Panc1 (cell line): ENCODE results near the gene NPTXR. TPM values are rescaled to one million over a fixed set of nuclear protein-coding genes. Genes with fewer than 3 reads are reported as not detected.
"Not testable (repeated sequence)": the region's sequence is repeated elsewhere in the genome, so short reads cannot be mapped to it uniquely, and the experiment has no call there.

Experiments used
- ATAC-seq: fragments of 200-7000 bp; cut with Tn5 transposase; 2 replicates; pipeline ENCODE4 v1.9.1; 2020; ENCODE audit warnings: mild to moderate bottlenecking, moderate library complexity
- BruUV-seq: library from RNA; stranded (reverse); fragments of 400-500 nt; replicated peaks from 2 replicates; lab custom pipeline; 2021; lab: Mats Ljungman, UMichigan
- CTCF ChIA-PET: fragments of 300-600 bp; sonication (Branson Sonifier 250); formaldehyde crosslinking; loops from one replicate; lab custom pipeline; 2022; ENCODE audit warnings: antibody characterized with exemption; lab: Charles Lee
- POLR2A ChIA-PET: fragments of 300-600 bp; sonication (Branson Sonifier 250); formaldehyde crosslinking; loops from one replicate; lab custom pipeline; 2022; ENCODE audit warnings: antibody characterized with exemption; lab: Charles Lee
- DNase-seq: peaks from one replicate; pipeline ENCODE4 v3.0.0-alpha.2; 2010; ENCODE audit warnings: low read depth, low spot score
- H3K27ac ChIP-seq: 2 replicates; pipeline ENCODE4 v1.5.1; 2011; ENCODE audit warnings: mild to moderate bottlenecking, low read length, inconsistent platforms
- H3K27me3 ChIP-seq: fragments of 200-500 bp; sonication (Bioruptor generic); 2 replicates; pipeline ENCODE4 v1.6.0; 2014; ENCODE audit warnings: low read length, inconsistent platforms; ENCODE audit not compliant: control insufficient read depth, insufficient read depth
- H3K36me3 ChIP-seq: fragments of 200-500 bp; sonication (Bioruptor generic); 2 replicates; pipeline ENCODE4 v1.5.1; 2014; ENCODE audit warnings: inconsistent platforms, mild to moderate bottlenecking, low read length, moderate library complexity; ENCODE audit not compliant: control insufficient read depth, insufficient read depth
- H3K4me1 ChIP-seq: 2 replicates; pipeline ENCODE4 v1.5.1; 2011; ENCODE audit warnings: inconsistent platforms, mild to moderate bottlenecking, low read length, moderate library complexity; ENCODE audit not compliant: control insufficient read depth, insufficient read depth
- H3K4me3 ChIP-seq, 2 experiments: 2 replicates each; pipeline ENCODE4 v1.5.1; 2011 to 2012; ENCODE audit warnings: low read depth in 2 of 2, low read length in 2 of 2, mild to moderate bottlenecking in 2 of 2, inconsistent platforms in 1 of 2, moderate library complexity in 1 of 2
- H3K9me3 ChIP-seq: fragments of 200-500 bp; sonication (Bioruptor generic); 2 replicates; pipeline ENCODE4 v1.5.1; 2014; ENCODE audit warnings: low read depth, mild to moderate bottlenecking, inconsistent platforms, low read length, moderate library complexity; ENCODE audit not compliant: control insufficient read depth, insufficient read depth
- CTCF ChIP-seq: fragments of 450-650 bp; IDR thresholded peaks from 2 replicates; pipeline ENCODE4 v1.5.1; 2017; ENCODE audit warnings: mild to moderate bottlenecking
- POLR2AphosphoS5 ChIP-seq: IDR thresholded peaks from 2 replicates; pipeline ENCODE4 v1.6.1; 2012; ENCODE audit warnings: mild to moderate bottlenecking, low read depth, low read length, moderate library complexity
- REST ChIP-seq, 2 experiments: IDR thresholded peaks; 2 replicates each; pipeline ENCODE4 v1.6.1; 2011 to 2012; ENCODE audit warnings: low read depth in 2 of 2, control low read depth in 1 of 2, low read length in 1 of 2, mild to moderate bottlenecking in 1 of 2, moderate library complexity in 1 of 2; ENCODE audit not compliant: insufficient read depth in 1 of 2
- SIN3A ChIP-seq: IDR thresholded peaks from 2 replicates; pipeline ENCODE4 v1.6.1; 2012; ENCODE audit warnings: low read depth, mild to moderate bottlenecking, low read length, moderate library complexity, borderline replicate concordance; ENCODE audit not compliant: insufficient read depth
- TCF7L2 ChIP-seq: IDR thresholded peaks from 2 replicates; pipeline ENCODE4 v1.6.1; 2011; ENCODE audit warnings: mild to moderate bottlenecking, low read depth, low read length, inconsistent platforms
- in situ Hi-C: cut with HindIII; loops from 2 replicates; pipeline ENCODE4 v1.10.0; 2016; ENCODE audit warnings: low sequenced_read_pairs, low pct_unique_long_range_greater_than_20kb
- intact Hi-C: fragments of 100-400 bp; cut with micrococcal nuclease; formaldehyde crosslinking; loops from one replicate; pipeline ENCODE4 v1.10.0; 2022; ENCODE audit not compliant: unreplicated experiment
- total RNA-seq: library from RNA; stranded (reverse); gene quantifications from one replicate; pipeline ENCODE4 v1.2.1, GENCODE V29; 2021; ENCODE audit not compliant: unreplicated experiment

The NPTXR gene
- total RNA-seq, 1 experiment from 2014 or later = 32.6 TPM

GRCh38 chr22:38859581-38860282 is 15.9 kb upstream of the NPTXR start:
- DNase-seq = no peak
- no TSS peak for BruUV-seq
- no peak for ATAC-seq
- H3K36me3 ChIP-seq = no peaks in the 10 kb centered on the region
- peaks cover 24% of the 10 kb centered on the region for H3K4me1 ChIP-seq
- H3K27ac ChIP-seq = no peak overlapping the region
- no peak overlapping the region for H3K4me3 ChIP-seq
- no peak for TF ChIP-seq POLR2AphosphoS5
- TF ChIP-seq SIN3A = no peak
- no peak for TF ChIP-seq REST (IDR thresholded peaks at IDR 0.05; ENCODE audit: insufficient read depth in 1 of 2, low read depth in 2 of 2, low read length in 1 of 2)
- TF ChIP-seq TCF7L2 = no peak
- TF ChIP-seq CTCF = no peak
- no peaks in the 10 kb centered on the region for H3K27me3 ChIP-seq
- intact Hi-C loops (loop anchor here (5.0 to 10.0 kb wide), 2 partner anchors 92 to 145 kb away; no protein-coding TSS in a partner anchor), in situ Hi-C loops (no loop called here)
- no peaks in the 10 kb centered on the region for H3K9me3 ChIP-seq
- ChIA-PET CTCF (no interaction called here), POLR2A (interaction anchor here (0.7 kb wide), 1 partner anchor 79 kb away, joined by 4 read pairs; no protein-coding TSS in a partner anchor)

- BruUV-seq = no TSS peak
- no peaks in the 10 kb centered on the region for H3K27me3 ChIP-seq
- no peak for TF ChIP-seq CTCF
- TF ChIP-seq TCF7L2 = no peak
- TF ChIP-seq POLR2AphosphoS5 = no peak
- no peak for TF ChIP-seq REST (IDR thresholded peaks at IDR 0.05; ENCODE audit: insufficient read depth in 1 of 2, low read depth in 2 of 2, low read length in 1 of 2)
- no peak for TF ChIP-seq SIN3A
- no peaks in the 10 kb centered on the region for H3K9me3 ChIP-seq
- peaks cover 15% of the 10 kb centered on the region for H3K4me1 ChIP-seq
- no peaks in the 10 kb centered on the region for H3K36me3 ChIP-seq
- DNase-seq (no peak), ATAC-seq (no peak)
- CTCF ChIA-PET = no interaction called here
- intact Hi-C loops (no loop called here), in situ Hi-C loops (no loop called here)
- POLR2A ChIA-PET = no interaction called here
- no peak overlapping the region for H3K27ac ChIP-seq
- no peak overlapping the region for H3K4me3 ChIP-seq
Measured at GRCh38 chr22:38858492-38858891, 14.7 kb upstream of the NPTXR start.

GRCh38 chr22:38854476-38854875 is 10.6 kb upstream of the NPTXR start:
- H3K4me1 ChIP-seq, in situ Hi-C loops, DNase-seq, H3K4me3 ChIP-seq, H3K27ac ChIP-seq, CTCF ChIA-PET, intact Hi-C loops, BruUV-seq, H3K27me3 ChIP-seq, H3K9me3 ChIP-seq, ATAC-seq, H3K36me3 ChIP-seq: not testable (repeated sequence)
- POLR2A ChIA-PET = interaction anchor here (0.6 kb wide), 1 partner anchor 15 kb away, joined by 4 read pairs; no protein-coding TSS in a partner anchor
